Uterus (tissue), 4 donors: ENCODE data around the gene PXDC1. TPM values are rescaled to one million over a fixed set of nuclear protein-coding genes. Genes with fewer than 3 reads are reported as not detected.
"Not testable (repeated sequence)": the region's sequence is repeated elsewhere in the genome, so short reads cannot be mapped to it uniquely, and the experiment has no call there.

Source experiments
- DNase-seq, 2 donors: peaks; one replicate each; pipeline ENCODE4 v3.0.0-alpha.2; 2019 to 2020
- H3K27ac ChIP-seq, 2 donors: fragments of 200-600 bp; sonication (generic); 1 replicate in 1 of 2; 2 replicates in 1 of 2; pipeline ENCODE4 v1.5.1; 2016 to 2018
- H3K27me3 ChIP-seq, 2 donors: fragments of 200-600 bp; sonication (generic); one replicate each; pipeline ENCODE4 v1.5.1; 2018 to 2019; ENCODE audit warnings: control low read depth in 1 of 2
- H3K36me3 ChIP-seq, 2 donors: fragments of 200-600 bp; sonication (generic); one replicate each; pipeline ENCODE4 v1.5.1; 2019; ENCODE audit warnings: control low read depth in 1 of 2
- H3K4me1 ChIP-seq, 2 donors: fragments of 200-600 bp; sonication (generic); one replicate each; pipeline ENCODE4 v1.5.1; 2018 to 2019; ENCODE audit warnings: control low read depth in 1 of 2
- H3K4me3 ChIP-seq, 2 donors: fragments of 200-600 bp; sonication (generic); 1 replicate in 1 of 2; 2 replicates in 1 of 2; pipeline ENCODE4 v1.5.1; 2018 to 2019; ENCODE audit warnings: mild to moderate bottlenecking in 1 of 2
- H3K9me3 ChIP-seq, 2 donors: fragments of 200-600 bp; sonication (generic); one replicate each; pipeline ENCODE4 v1.5.1; 2019; ENCODE audit warnings: control low read depth in 1 of 2
- CTCF ChIP-seq, 4 experiments: fragments of 200-600 bp in 2 of 4; fragments of 450-650 bp in 2 of 4; sonication (generic) in 2 of 4; IDR thresholded peaks; one replicate each; pipeline ENCODE4 v1.5.1; 2016 to 2019; ENCODE audit warnings: antibody characterized with exemption in 4 of 4, mild to moderate bottlenecking in 2 of 4, moderate library complexity in 1 of 4
- POLR2A ChIP-seq, 2 donors: fragments of 450-650 bp; IDR thresholded peaks; one replicate each; pipeline ENCODE4 v1.6.1; 2016; ENCODE audit warnings: antibody characterized with exemption in 2 of 2, mild to moderate bottlenecking in 1 of 2, moderate library complexity in 1 of 2
- intact Hi-C: fragments of 100-400 bp; cut with DNase I; formaldehyde crosslinking; loops from one replicate; pipeline ENCODE4 v1.15.1; 2023; ENCODE audit warnings: low total_unique reads
- total RNA-seq, 4 donors: library from RNA; depleted of rRNA in 3 of 4; stranded (reverse); fragments of >200 nt in 3 of 4; gene quantifications; one replicate each; pipeline versions ENCODE4 v1.1.0 to v1.2.4, GENCODE V29; 2014 to 2023
- donor health status: DM: yes; HTN: yes; CAD: no.

PXDC1 gene
- total RNA-seq, 4 donors from 2014 or later: 15.6 to 42.4 (median 31.0) TPM

GRCh38 chr6:3770023-3770720 is 18.7 kb upstream of the PXDC1 start:
- Histone ChIP-seq H3K4me3 (no peak overlapping the region), H3K36me3 (no peaks in the 10 kb centered on the region), H3K9me3 (no peaks in the 10 kb centered on the region), H3K27me3 (no peaks in the 10 kb centered on the region), H3K27ac (no peak overlapping the region), H3K4me1 (no peaks in the 10 kb centered on the region)
- intact Hi-C loops: no loop called here
- no peak for TF ChIP-seq POLR2A (IDR thresholded peaks at IDR 0.05)
- no peak for TF ChIP-seq CTCF (IDR thresholded peaks at IDR 0.05)
- no peak for DNase-seq

- Histone ChIP-seq H3K36me3 (no peaks in the 10 kb centered on the region), H3K27me3 (no peaks in the 10 kb centered on the region), H3K4me3 (no peak overlapping the region), H3K4me1 (no peaks in the 10 kb centered on the region), H3K9me3 (no peaks in the 10 kb centered on the region), H3K27ac (no peak overlapping the region)
- intact Hi-C loops: no loop called here
- TF ChIP-seq POLR2A (IDR thresholded peaks at IDR 0.05): no peak
- no peak for DNase-seq
These were observed 18.1 kb upstream of the PXDC1 start for GRCh38 chr6:3769610-3770009.

GRCh38 chr6:3768502-3768901 is 17.0 kb upstream of the PXDC1 start:
- no peaks in the 10 kb centered on the region for H3K9me3 ChIP-seq
- H3K4me3 ChIP-seq: no peak overlapping the region
- no peak overlapping the region for H3K27ac ChIP-seq
- intact Hi-C loops: no loop called here
- DNase-seq: no peak
- no peaks in the 10 kb centered on the region for H3K4me1 ChIP-seq
- TF ChIP-seq POLR2A (IDR thresholded peaks at IDR 0.05): no peak
- no peak for TF ChIP-seq CTCF (IDR thresholded peaks at IDR 0.05)
- no peaks in the 10 kb centered on the region for H3K36me3 ChIP-seq
- no peaks in the 10 kb centered on the region for H3K27me3 ChIP-seq

GRCh38 chr6:3767483-3767882 is 16.0 kb upstream of the PXDC1 start:
- intact Hi-C loops, H3K36me3 ChIP-seq, H3K4me1 ChIP-seq, H3K27me3 ChIP-seq, DNase-seq, H3K9me3 ChIP-seq, H3K4me3 ChIP-seq, H3K27ac ChIP-seq: not testable (repeated sequence)

- no peak overlapping the region for H3K27ac ChIP-seq
- no peaks in the 10 kb centered on the region for H3K27me3 ChIP-seq
- intact Hi-C loops: no loop called here
- no peaks in the 10 kb centered on the region for H3K9me3 ChIP-seq
- TF ChIP-seq POLR2A (IDR thresholded peaks at IDR 0.05): no peak
- TF ChIP-seq CTCF (IDR thresholded peaks at IDR 0.05): no peak
- no peak overlapping the region for H3K4me3 ChIP-seq
- no peaks in the 10 kb centered on the region for H3K4me1 ChIP-seq
- H3K36me3 ChIP-seq: no peaks in the 10 kb centered on the region
- no peak for DNase-seq
These were observed 14.7 kb upstream of the PXDC1 start for GRCh38 chr6:3766214-3766613.

DNA sequence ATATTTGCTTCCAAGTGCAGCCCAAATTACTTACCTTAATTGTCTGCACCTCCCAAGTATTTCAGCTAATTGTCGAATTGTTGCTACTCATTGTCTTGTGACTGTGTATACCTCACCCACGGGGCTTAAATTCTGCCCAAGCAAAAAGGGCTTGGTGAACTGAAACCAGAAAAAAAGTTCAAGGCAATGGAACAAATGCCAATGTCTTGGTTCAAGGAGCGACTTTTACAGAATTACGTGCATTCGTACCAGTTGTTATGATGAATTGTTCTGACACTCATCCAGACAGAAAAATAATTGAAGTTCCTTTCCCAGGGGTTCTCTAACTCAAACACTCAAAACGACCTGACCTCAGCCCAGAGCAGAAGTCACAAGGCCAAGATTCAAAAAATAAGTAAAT is 13.9 kb upstream of the PXDC1 start:
- no peaks in the 10 kb centered on the region for H3K4me1 ChIP-seq
- no peak for TF ChIP-seq POLR2A (IDR thresholded peaks at IDR 0.05)
- TF ChIP-seq CTCF (IDR thresholded peaks at IDR 0.05): no peak
- H3K36me3 ChIP-seq: no peaks in the 10 kb centered on the region
- H3K4me3 ChIP-seq: no peak overlapping the region
- intact Hi-C loops: no loop called here
- no peaks in the 10 kb centered on the region for H3K27me3 ChIP-seq
- H3K27ac ChIP-seq: no peak overlapping the region
- DNase-seq: no peak
- no peaks in the 10 kb centered on the region for H3K9me3 ChIP-seq
